Medulla oblongata (tissue), 1 donor: ENCODE results near the gene C12orf76.
A peak's percentile ranks its signal among the peaks of the same experiment; 100 is the strongest.

Source experiments
- DNase-seq: peaks from one replicate; pipeline ENCODE4 v3.0.0-alpha.2; 2015; ENCODE audit errors: extremely low spot score

Gene C12orf76

DNA sequence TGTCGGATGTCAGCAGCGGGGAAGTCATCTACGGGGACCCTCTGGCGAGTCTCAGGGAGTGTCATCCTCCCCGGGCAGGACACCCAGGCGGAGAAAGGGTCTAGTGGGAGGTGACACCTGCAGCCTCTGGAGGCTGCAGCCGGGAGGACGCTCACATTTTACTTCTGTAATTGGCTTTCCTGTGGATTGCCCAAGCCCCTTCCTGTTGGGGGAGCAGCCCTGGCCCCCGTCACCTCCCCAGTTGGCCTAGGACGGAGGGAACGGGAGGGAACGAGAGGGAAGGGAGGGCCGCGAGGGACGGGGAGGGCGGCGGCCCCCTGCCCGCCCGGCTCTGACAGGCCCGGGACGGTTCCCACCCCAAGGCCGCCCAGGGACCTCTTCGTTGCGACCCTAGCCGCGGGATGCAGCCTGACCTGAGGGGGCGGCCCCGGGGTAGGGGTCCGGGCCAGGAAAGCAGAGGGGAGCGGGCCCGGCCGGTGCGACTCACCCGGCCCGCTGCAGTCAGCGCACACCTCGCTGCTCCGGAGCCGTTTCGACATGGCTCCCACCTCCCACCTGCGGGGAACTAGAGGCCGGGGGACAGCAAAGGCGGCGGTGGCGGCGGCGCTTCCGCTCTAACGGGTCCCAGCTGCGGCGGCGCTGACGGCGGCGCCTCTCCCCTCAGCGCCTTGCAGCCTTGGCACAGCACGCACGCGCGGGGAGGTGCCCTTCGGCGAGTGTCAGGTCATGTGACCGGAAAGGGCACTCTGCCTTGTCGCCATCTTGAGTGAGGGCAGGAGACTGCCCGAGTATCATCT lies 52.4 kb downstream of the C12orf76 start, which contains the start of gene GIT2:
Gene GIT2 (minus strand): TSS at position 683 of the 797 bp plus-strand sequence. CDS start 144 bp downstream, at position 539.
- peak; percentile 98 for DNase-seq

DNA sequence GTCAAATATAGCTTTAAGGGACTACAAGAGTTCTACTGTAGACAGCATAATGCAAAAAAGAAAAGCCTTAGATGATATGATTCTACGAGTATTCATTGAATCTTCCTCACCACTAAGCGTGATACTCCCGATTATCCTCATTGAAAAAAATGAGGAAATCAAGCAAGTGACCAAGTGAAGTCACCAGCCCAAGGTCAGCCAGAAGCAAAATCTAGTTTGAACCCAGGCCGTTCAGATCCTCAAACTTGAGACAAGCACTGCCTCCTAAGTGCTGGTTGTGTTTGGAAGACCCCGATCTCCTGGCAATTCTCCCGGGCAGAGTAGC lies 53.0 kb downstream of the C12orf76 start:
- no peak for DNase-seq

DNA sequence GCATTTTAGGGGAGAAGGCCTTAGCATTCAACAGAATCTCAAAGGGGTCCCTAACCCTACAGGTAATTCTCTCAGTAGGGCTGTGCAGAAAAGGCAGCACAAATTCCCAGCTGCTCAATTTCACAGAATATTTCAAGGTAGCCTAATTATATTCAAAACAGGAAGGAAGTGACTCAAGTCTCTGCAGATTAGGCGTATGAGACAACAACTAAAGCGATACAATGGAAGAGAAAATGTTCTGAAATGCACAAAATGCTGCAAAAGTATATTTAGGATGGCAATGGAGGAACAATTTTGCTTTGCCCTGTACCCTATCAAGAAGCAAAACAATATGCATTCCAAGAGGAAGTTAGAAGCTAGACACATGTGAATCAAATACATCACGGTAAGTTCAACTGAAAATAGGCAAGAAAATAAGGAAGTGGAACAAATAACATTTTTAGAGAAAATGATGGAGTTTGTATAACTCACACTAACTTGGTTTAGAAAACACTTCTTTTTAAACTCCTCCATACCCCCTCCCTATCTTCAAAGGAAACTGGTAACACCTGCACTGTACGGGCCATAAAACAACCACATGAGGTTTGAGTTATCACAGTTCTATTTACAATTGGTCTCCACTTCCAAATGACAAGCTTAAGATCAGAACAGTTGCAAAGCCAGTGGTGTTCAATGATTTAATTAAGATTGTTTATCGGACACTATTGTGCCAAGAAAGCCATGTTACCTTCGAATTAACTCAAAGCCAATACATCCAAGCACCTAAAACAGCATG lies 53.7 kb downstream of the C12orf76 start:
- DNase-seq: no peak

DNA sequence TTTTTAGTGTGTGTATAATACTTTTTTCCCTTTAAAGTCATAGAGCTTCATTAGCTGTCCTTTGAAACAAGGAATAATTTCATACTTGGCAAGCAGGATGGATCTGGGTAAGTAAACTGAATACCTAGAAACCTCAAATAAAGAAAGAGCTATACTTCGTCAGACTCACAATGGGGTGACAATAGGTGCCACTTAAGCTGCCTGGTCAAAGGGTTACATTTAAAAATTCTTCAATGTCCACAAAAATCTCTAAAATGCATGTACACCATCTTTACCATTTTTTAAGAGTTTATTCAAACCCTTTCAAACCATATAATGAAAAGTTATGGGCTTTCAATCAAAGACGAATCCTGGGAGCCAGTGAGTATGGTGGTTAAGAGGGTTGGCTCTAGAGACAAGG lies 55.2 kb downstream of the C12orf76 start:
- no peak for DNase-seq

DNA sequence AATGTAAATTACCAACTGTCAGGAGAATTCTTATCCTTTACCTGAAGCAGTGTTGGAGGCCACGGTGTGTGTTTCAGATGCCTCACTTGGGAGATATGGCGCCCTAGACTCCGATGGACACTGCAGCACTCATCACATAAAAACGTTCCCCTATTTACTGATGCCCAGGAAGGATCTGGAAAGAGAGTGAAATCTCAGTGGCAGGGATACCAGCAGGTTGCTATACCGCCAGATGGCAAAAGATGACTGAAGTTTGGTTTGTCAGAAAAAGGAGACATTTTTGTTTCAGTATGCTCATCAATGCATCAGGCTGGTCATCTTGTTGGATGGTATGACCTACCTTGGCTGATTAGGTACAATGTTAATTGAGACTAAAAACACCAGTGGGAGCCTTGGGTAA lies 56.7 kb downstream of the C12orf76 start:
- DNase-seq: no peak
